HepG2 (cell line): Measurements from ENCODE around the gene PPP4C. TPM values are rescaled to one million over a fixed set of nuclear protein-coding genes. Genes with fewer than 3 reads are reported as not detected.
A peak's percentile ranks its signal among the peaks of the same experiment; 100 is the strongest.

Source experiments
- CBX5 ChIP-seq: sonication (generic); formaldehyde crosslinking; IDR thresholded peaks from 2 replicates; pipeline ENCODE4 v1.4.0; 2020; ENCODE audit warnings: missing genetic modification reagents, borderline replicate concordance
- FOSL2 ChIP-seq: sonication (generic); formaldehyde crosslinking; IDR thresholded peaks from 2 replicates; pipeline ENCODE4 v1.4.0; 2020; ENCODE audit warnings: missing genetic modification reagents
- HCFC1 ChIP-seq: fragments of 150-350 bp; IDR thresholded peaks from 2 replicates; pipeline ENCODE4 v1.6.1; 2014; ENCODE audit warnings: low read depth, low read length
- KLF13 ChIP-seq: sonication (generic); formaldehyde crosslinking; IDR thresholded peaks from 2 replicates; pipeline ENCODE4 v1.4.0; 2020; ENCODE audit warnings: mild to moderate bottlenecking, missing genetic modification reagents
- SETDB1 ChIP-seq: sonication (generic); formaldehyde crosslinking; IDR thresholded peaks from 2 replicates; pipeline ENCODE4 v1.5.1; 2020; ENCODE audit warnings: missing genetic modification reagents, mild to moderate bottlenecking, borderline replicate concordance
- SOX5 ChIP-seq: IDR thresholded peaks from 2 replicates; pipeline ENCODE4 v1.6.1; 2016; ENCODE audit warnings: borderline replicate concordance
- SOX6 ChIP-seq, 2 experiments: fragments of 450-650 bp in 1 of 2; sonication (generic) in 1 of 2; formaldehyde crosslinking in 1 of 2; IDR thresholded peaks; 2 replicates each; pipeline versions ENCODE4 v1.4.0 to v1.6.1; 2017 to 2020; ENCODE audit warnings: antibody characterized with exemption in 1 of 2, mild to moderate bottlenecking in 1 of 2, missing genetic modification reagents in 1 of 2
- SRSF9 ChIP-seq: fragments of 200-400 bp; formaldehyde crosslinking; IDR thresholded peaks from 2 replicates; pipeline ENCODE4 v1.6.1; 2018; ENCODE audit warnings: borderline replicate concordance, mild to moderate bottlenecking, low read depth, low read length; ENCODE audit not compliant: insufficient read depth, poor library complexity, severe bottlenecking
- TARDBP ChIP-seq: sonication (generic); formaldehyde crosslinking; IDR thresholded peaks from 2 replicates; pipeline ENCODE4 v1.8.0; 2022; ENCODE audit warnings: mild to moderate bottlenecking, missing genetic modification reagents
- ZBTB38 ChIP-seq: sonication (generic); formaldehyde crosslinking; IDR thresholded peaks from 2 replicates; pipeline ENCODE4 v1.5.1; 2020; ENCODE audit warnings: mild to moderate bottlenecking, missing genetic modification reagents
- ZBTB7B ChIP-seq: sonication (generic); formaldehyde crosslinking; IDR thresholded peaks from 2 replicates; pipeline ENCODE4 v1.4.0; 2020; ENCODE audit warnings: missing genetic modification reagents
- ZEB1 ChIP-seq: IDR thresholded peaks from 2 replicates; pipeline ENCODE4 v1.6.1; 2012; ENCODE audit warnings: mild to moderate bottlenecking, low read depth, inconsistent platforms; ENCODE audit not compliant: insufficient replicate concordance
- ZNF138 ChIP-seq: sonication (generic); formaldehyde crosslinking; IDR thresholded peaks from 2 replicates; pipeline ENCODE4 v1.5.0; 2020; ENCODE audit warnings: mild to moderate bottlenecking, low read depth, missing genetic modification reagents
- ZNF205 ChIP-seq: IDR thresholded peaks from 2 replicates; pipeline ENCODE4 v1.6.1; 2018; ENCODE audit warnings: missing biosample characterization, missing genetic modification reagents
- ZNF230 ChIP-seq: sonication (generic); formaldehyde crosslinking; IDR thresholded peaks from 2 replicates; pipeline ENCODE4 v1.4.0; 2020; ENCODE audit warnings: mild to moderate bottlenecking, missing genetic modification reagents
- ZNF547 ChIP-seq: sonication (generic); formaldehyde crosslinking; IDR thresholded peaks from 2 replicates; pipeline ENCODE4 v1.5.1; 2020; ENCODE audit warnings: mild to moderate bottlenecking, missing genetic modification reagents
- polyA plus RNA-seq, 8 experiments: library from polyadenylated mRNA; depleted of rRNA in 3 of 8; stranded (reverse) in 7 of 8; unstranded in 1 of 8; fragments of >200 nt; fragmentation: Illumina TruSeq in 4 of 8; extraction: Trizol in 4 of 8; gene quantifications; 2 replicates each; pipeline versions ENCODE4 v1.2.1 to v1.2.3, GENCODE V29; 2011 to 2016; ENCODE audit warnings: low read depth in 4 of 8, missing spikeins in 1 of 8, mixed read lengths in 1 of 8; ENCODE audit not compliant: insufficient read depth in 1 of 8
- total RNA-seq, 5 experiments: library from RNA; depleted of rRNA; stranded (reverse); fragments of >200 nt; fragmentation: Illumina TruSeq; extraction: Trizol; gene quantifications; 2 replicates each; pipeline ENCODE4 v1.2.3, GENCODE V29; 2016; ENCODE audit warnings: low read depth in 1 of 5
- TF ChIP-seq, protein P1 (sequence below): sonication (generic); formaldehyde crosslinking; IDR thresholded peaks from 2 replicates; pipeline ENCODE4 v1.8.1; 2022; ENCODE audit warnings: low read depth, mild to moderate bottlenecking, missing genetic modification reagents
- TF ChIP-seq, protein P2 (sequence below): sonication (generic); formaldehyde crosslinking; IDR thresholded peaks from 2 replicates; pipeline ENCODE4 v1.8.1; 2023; ENCODE audit warnings: mild to moderate bottlenecking, moderate library complexity, missing genetic modification reagents
- TF ChIP-seq, protein P3 (sequence below): sonication (generic); formaldehyde crosslinking; conservative IDR thresholded peaks from 2 replicates; pipeline ENCODE4 v1.4.0; 2020; ENCODE audit warnings: missing genetic modification reagents
- TF ChIP-seq, protein P4 (sequence below): IDR thresholded peaks from 2 replicates; pipeline ENCODE4 v1.6.1; 2016; ENCODE audit warnings: missing compliant biosample characterization, missing genetic modification reagents, borderline replicate concordance
- TF ChIP-seq, protein P5 (sequence below): sonication (generic); formaldehyde crosslinking; IDR thresholded peaks from 2 replicates; pipeline ENCODE4 v1.5.0; 2020; ENCODE audit warnings: mild to moderate bottlenecking, low read depth, missing genetic modification reagents, borderline replicate concordance

The PPP4C gene
- total and polyA plus RNA-seq, 2 of the 13 experiments (the other 11 are each of a cell fraction or from before 2014, with no cell fraction given): 176 to 220 TPM

DNA sequence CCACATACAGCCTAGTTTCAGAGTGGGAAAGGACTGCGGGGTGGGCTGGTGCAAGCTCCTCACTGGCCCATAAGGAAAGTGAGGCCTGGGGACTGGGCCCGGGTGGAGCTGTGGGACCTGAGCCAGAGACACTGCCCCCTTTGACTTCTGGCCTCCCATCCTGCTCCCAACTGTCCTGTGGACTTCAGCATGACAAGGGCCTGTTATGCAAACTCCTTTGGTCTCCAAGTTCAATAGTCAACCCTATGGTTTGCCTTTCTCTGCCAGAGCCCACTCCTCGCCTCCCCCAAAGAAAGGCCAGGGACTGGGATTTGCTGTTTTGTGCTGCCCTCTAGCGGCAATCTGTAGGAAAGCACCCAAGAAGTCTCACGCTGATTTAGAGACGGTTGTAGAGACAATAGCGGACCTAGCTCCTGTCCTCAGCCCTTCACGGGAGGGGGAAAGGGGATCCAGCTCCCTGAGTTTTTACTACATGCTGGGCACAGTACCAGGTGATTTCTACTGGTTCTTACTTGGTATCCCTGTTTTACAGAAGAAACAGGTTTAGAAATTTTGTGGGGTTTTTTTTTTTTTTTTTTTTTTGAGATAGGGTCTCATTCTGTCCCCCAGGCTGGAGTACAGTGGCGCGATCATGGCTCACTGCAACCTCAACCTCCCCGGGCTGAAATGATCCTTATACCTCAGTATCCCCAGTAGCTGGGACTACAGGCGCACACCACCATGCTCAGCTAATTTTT lies 43.5 kb upstream of the PPP4C start (continued):
- TF ChIP-seq, protein P1, sequence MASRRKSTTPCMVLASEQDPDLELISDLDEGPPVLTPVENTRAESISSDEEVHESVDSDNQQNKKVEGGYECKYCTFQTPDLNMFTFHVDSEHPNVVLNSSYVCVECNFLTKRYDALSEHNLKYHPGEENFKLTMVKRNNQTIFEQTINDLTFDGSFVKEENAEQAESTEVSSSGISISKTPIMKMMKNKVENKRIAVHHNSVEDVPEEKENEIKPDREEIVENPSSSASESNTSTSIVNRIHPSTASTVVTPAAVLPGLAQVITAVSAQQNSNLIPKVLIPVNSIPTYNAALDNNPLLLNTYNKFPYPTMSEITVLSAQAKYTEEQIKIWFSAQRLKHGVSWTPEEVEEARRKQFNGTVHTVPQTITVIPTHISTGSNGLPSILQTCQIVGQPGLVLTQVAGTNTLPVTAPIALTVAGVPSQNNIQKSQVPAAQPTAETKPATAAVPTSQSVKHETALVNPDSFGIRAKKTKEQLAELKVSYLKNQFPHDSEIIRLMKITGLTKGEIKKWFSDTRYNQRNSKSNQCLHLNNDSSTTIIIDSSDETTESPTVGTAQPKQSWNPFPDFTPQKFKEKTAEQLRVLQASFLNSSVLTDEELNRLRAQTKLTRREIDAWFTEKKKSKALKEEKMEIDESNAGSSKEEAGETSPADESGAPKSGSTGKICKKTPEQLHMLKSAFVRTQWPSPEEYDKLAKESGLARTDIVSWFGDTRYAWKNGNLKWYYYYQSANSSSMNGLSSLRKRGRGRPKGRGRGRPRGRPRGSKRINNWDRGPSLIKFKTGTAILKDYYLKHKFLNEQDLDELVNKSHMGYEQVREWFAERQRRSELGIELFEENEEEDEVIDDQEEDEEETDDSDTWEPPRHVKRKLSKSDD (CRISPR knock-in tag): no peak
- TF ChIP-seq TARDBP (CRISPR knock-in tag): 0 out of 2 replicates have a peak, but pooled peaks have one; percentile 26
- TF ChIP-seq, protein P2, sequence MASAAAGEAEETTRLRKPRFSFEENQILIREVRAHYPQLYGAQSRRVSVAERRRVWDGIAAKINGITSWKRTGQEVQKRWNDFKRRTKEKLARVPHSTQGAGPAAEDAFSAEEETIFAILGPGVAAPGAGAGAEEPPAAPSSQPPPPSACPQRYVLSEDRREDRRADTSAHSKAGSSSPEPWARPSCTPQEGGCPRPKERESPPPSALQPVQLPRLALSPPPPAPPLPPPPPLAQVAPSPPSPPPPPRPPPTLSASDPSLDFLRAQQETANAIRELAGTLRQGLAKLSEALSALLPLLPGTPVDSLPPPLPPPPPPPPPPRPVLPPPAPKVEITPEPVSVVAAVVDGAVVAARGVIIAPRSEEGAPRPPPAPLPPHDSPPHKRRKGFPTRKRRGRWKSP (CRISPR knock-in tag): no peak
- no peak for TF ChIP-seq ZNF547
- TF ChIP-seq SETDB1 (CRISPR knock-in tag): no peak
- TF ChIP-seq ZNF230 (CRISPR knock-in tag): no peak
- 0 out of 2 replicates have a peak, but pooled peaks have one; percentile 32 for TF ChIP-seq ZNF205 (CRISPR knock-in tag)
- TF ChIP-seq SOX6 (IDR thresholded peaks at IDR 0.05): no peak
- peak; percentile 51; the same call in 1 of the 2 replicates for TF ChIP-seq SOX6 (CRISPR knock-in tag; IDR thresholded peaks at IDR 0.05)
- TF ChIP-seq ZBTB7B (CRISPR knock-in tag): peak; percentile 44; the same call in 1 of the 2 replicates
- TF ChIP-seq ZBTB38 (CRISPR knock-in tag): no peak
- peak; percentile 24; the same call in 1 of the 2 replicates for TF ChIP-seq FOSL2
- TF ChIP-seq KLF13 (CRISPR knock-in tag): no peak
- no peak for TF ChIP-seq HCFC1
- TF ChIP-seq, protein P3, sequence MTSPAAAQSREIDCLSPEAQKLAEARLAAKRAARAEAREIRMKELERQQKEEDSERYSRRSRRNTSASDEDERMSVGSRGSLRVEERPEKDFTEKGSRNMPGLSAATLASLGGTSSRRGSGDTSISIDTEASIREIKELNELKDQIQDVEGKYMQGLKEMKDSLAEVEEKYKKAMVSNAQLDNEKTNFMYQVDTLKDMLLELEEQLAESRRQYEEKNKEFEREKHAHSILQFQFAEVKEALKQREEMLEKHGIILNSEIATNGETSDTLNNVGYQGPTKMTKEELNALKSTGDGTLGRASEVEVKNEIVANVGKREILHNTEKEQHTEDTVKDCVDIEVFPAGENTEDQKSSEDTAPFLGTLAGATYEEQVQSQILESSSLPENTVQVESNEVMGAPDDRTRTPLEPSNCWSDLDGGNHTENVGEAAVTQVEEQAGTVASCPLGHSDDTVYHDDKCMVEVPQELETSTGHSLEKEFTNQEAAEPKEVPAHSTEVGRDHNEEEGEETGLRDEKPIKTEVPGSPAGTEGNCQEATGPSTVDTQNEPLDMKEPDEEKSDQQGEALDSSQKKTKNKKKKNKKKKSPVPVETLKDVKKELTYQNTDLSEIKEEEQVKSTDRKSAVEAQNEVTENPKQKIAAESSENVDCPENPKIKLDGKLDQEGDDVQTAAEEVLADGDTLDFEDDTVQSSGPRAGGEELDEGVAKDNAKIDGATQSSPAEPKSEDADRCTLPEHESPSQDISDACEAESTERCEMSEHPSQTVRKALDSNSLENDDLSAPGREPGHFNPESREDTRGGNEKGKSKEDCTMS (CRISPR knock-in tag): no peak
- TF ChIP-seq ZNF138 (CRISPR knock-in tag): no peak
- no peak for TF ChIP-seq SRSF9
- no peak for TF ChIP-seq SOX5 (CRISPR knock-in tag)
- no peak for TF ChIP-seq ZEB1
- TF ChIP-seq, protein P4, sequence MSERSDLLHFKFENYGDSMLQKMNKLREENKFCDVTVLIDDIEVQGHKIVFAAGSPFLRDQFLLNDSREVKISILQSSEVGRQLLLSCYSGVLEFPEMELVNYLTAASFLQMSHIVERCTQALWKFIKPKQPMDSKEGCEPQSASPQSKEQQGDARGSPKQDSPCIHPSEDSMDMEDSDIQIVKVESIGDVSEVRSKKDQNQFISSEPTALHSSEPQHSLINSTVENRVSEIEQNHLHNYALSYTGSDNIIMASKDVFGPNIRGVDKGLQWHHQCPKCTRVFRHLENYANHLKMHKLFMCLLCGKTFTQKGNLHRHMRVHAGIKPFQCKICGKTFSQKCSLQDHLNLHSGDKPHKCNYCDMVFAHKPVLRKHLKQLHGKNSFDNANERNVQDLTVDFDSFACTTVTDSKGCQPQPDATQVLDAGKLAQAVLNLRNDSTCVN: no peak
- 0 out of 2 replicates have a peak, but pooled peaks have one; percentile 29 for TF ChIP-seq CBX5
- TF ChIP-seq, protein P5, sequence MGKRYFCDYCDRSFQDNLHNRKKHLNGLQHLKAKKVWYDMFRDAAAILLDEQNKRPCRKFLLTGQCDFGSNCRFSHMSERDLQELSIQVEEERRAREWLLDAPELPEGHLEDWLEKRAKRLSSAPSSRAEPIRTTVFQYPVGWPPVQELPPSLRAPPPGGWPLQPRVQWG (CRISPR knock-in tag): no peak
